Liver (tissue), 9 donors: ENCODE measurements around the gene TMEM236. TPM values are rescaled to one million over a fixed set of nuclear protein-coding genes. Genes with fewer than 3 reads are reported as not detected.
A peak's percentile ranks its signal among the peaks of the same experiment; 100 is the strongest.

Experiments
- DNase-seq: peaks from one replicate; pipeline ENCODE4 v3.0.0-alpha.2; 2017; ENCODE audit warnings: low spot score
- H3K27ac ChIP-seq, 2 donors: one replicate each; pipeline ENCODE4 v1.7.0; 2013; ENCODE audit warnings: inconsistent platforms in 2 of 2, low read length in 2 of 2, control low read depth in 1 of 2, low read depth in 1 of 2, mild to moderate bottlenecking in 1 of 2
- H3K27me3 ChIP-seq, 4 donors: one replicate each; pipeline versions ENCODE4 v1.6.1 to v1.7.0; 2013; ENCODE audit warnings: low read length in 3 of 4, inconsistent platforms in 1 of 4, mild to moderate bottlenecking in 1 of 4, moderate library complexity in 1 of 4; ENCODE audit not compliant: control insufficient read depth in 4 of 4, insufficient read depth in 4 of 4
- H3K36me3 ChIP-seq, 4 donors: one replicate each; pipeline versions ENCODE4 v1.6.1 to v1.7.0; 2013; ENCODE audit warnings: low read length in 3 of 4, mild to moderate bottlenecking in 3 of 4, low read depth in 1 of 4, moderate library complexity in 1 of 4; ENCODE audit not compliant: control insufficient read depth in 4 of 4, insufficient read depth in 3 of 4
- H3K4me1 ChIP-seq, 4 donors: one replicate each; pipeline versions ENCODE4 v1.6.1 to v1.7.0; 2013; ENCODE audit warnings: low read length in 3 of 4, mild to moderate bottlenecking in 3 of 4, moderate library complexity in 1 of 4; ENCODE audit not compliant: control insufficient read depth in 4 of 4, insufficient read depth in 4 of 4
- H3K4me3 ChIP-seq, 3 donors: one replicate each; pipeline versions ENCODE4 v1.6.1 to v1.7.0; 2013; ENCODE audit warnings: low read length in 3 of 3, control low read depth in 1 of 3, low read depth in 1 of 3, mild to moderate bottlenecking in 1 of 3
- H3K9ac ChIP-seq, 2 donors: one replicate each; pipeline ENCODE4 v1.7.0; 2013; ENCODE audit warnings: low read length in 2 of 2, mild to moderate bottlenecking in 2 of 2, moderate library complexity in 2 of 2, control low read depth in 1 of 2, low read depth in 1 of 2
- H3K9me3 ChIP-seq, 4 donors: one replicate each; pipeline versions ENCODE4 v1.6.1 to v1.7.0; 2013; ENCODE audit warnings: low read length in 3 of 4; ENCODE audit not compliant: control insufficient read depth in 4 of 4
- FOXA2 ChIP-seq: IDR thresholded peaks from 2 replicates; pipeline ENCODE4 v1.6.1; 2016; ENCODE audit warnings: antibody characterized with exemption
- GABPA ChIP-seq, 2 donors: IDR thresholded peaks in 1 of 2; conservative IDR thresholded peaks in 1 of 2; 2 replicates each; pipeline ENCODE4 v1.6.1; 2016; ENCODE audit warnings: antibody characterized with exemption in 2 of 2, mild to moderate bottlenecking in 1 of 2, moderate library complexity in 1 of 2
- HNF4A ChIP-seq, 2 donors: conservative IDR thresholded peaks; 2 replicates each; pipeline ENCODE4 v1.6.1; 2016; ENCODE audit warnings: antibody characterized with exemption in 2 of 2, mild to moderate bottlenecking in 2 of 2
- HNF4G ChIP-seq: IDR thresholded peaks from 2 replicates; pipeline ENCODE4 v1.6.1; 2016; ENCODE audit warnings: antibody characterized with exemption
- JUND ChIP-seq, 2 donors: IDR thresholded peaks; 2 replicates each; pipeline ENCODE4 v1.6.1; 2016; ENCODE audit warnings: antibody characterized with exemption in 2 of 2
- NR2F2 ChIP-seq: IDR thresholded peaks from 2 replicates; pipeline ENCODE4 v1.6.1; 2016; ENCODE audit warnings: antibody characterized with exemption
- RAD21 ChIP-seq, 2 donors: IDR thresholded peaks; 2 replicates each; pipeline ENCODE4 v1.6.1; 2016; ENCODE audit warnings: antibody characterized with exemption in 2 of 2, mild to moderate bottlenecking in 2 of 2
- RXRA ChIP-seq, 2 donors: IDR thresholded peaks; 2 replicates each; pipeline ENCODE4 v1.6.1; 2017 to 2018; ENCODE audit warnings: antibody characterized with exemption in 2 of 2, mild to moderate bottlenecking in 1 of 2
- SP1 ChIP-seq: IDR thresholded peaks from 2 replicates; pipeline ENCODE4 v1.6.1; 2018; ENCODE audit warnings: antibody characterized with exemption, mild to moderate bottlenecking
- TAF1 ChIP-seq: conservative IDR thresholded peaks from 2 replicates; pipeline ENCODE4 v1.6.1; 2016; ENCODE audit warnings: antibody characterized with exemption, mild to moderate bottlenecking
- whole genome bisulfite sequencing: extraction: QIAGEN DNeasy Blood & Tissue Kit; methylation state at CpG from one replicate; pipeline ENCODE4 v1.1.7; 2013; 5-methylcytosine and 5-hydroxymethylcytosine counted together
- polyA plus RNA-seq, 2 donors: library from polyadenylated mRNA; stranded (reverse) in 1 of 2; unstranded in 1 of 2; fragments of 200-250 nt in 1 of 2; fragments of >200 nt in 1 of 2; fragmentation: Nextera tagmentation in 1 of 2; extraction: Ambion mirVana in 1 of 2; gene quantifications; one replicate each; pipeline versions ENCODE4 v1.2.1 to v1.2.3, GENCODE V29; 2013 to 2015
- total RNA-seq, 2 donors: library from RNA; depleted of rRNA; stranded (reverse); fragments of >200 nt; gene quantifications; one replicate each; pipeline ENCODE4 v1.2.3, GENCODE V29; 2014
- TF ChIP-seq, protein P1 (sequence below): fragments of 150-350 bp; IDR thresholded peaks from 2 replicates; pipeline ENCODE4 v1.5.1; 2017; ENCODE audit warnings: improper control_type of control experiment, low read depth, low read length; ENCODE audit not compliant: missing input control
- TF ChIP-seq, protein P2 (sequence below): IDR thresholded peaks from 2 replicates; pipeline ENCODE4 v1.6.1; 2016; ENCODE audit warnings: antibody characterized with exemption, mild to moderate bottlenecking
- TF ChIP-seq, protein P3 (sequence below): IDR thresholded peaks from 2 replicates; pipeline ENCODE4 v1.6.1; 2016; ENCODE audit warnings: antibody characterized with exemption
- donor health status: healthy.
- donor health status: healthy.
- donor health status: healthy.
- donor health status: healthy.
- donor health status: healthy.

TMEM236 gene
- total and polyA plus RNA-seq, 4 donors: 0.07 to 0.28 (median 0.12) TPM

DNA sequence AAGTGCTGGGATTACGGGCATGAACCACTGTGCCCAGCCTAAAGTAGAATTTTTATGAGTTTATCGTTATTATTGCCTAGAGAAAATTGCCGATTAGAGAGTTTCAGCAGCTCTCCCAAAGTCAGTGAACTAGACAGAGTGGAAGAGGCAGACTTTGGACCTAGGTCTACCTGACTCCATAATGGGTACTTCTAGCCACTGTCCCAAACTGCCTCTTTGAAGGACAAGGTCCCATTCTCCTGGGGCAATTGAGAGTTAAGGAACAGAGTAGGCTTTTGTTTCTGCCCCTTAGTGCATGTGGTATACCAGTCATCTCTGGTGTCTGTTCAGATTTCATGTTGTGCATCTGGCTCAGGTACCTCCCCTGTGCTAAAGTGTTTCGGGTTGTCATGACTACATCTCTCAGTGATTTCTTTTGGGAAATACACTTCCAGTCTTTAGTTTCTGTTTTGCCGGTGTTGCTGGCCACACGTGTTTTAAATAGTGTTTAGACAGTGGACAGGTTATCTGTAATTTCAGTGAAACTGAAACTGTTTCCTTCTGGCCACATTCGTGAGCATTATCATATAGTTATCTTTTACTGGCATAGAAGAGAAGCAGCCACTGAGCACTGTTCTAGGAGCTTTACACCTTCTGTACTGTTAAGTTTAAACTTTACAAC, 4.7 kb downstream of the TMEM236 start:
- peak overlapping the region; percentile 25 to 46 for H3K27ac ChIP-seq
- H3K36me3 ChIP-seq: no peaks in the 10 kb centered on the region
- H3K27me3 ChIP-seq: no peaks in the 10 kb centered on the region
- peaks cover 0 to 4% (median 3%) of the 10 kb centered on the region in 4 donors for H3K4me1 ChIP-seq
- WGBS: 49% methylated on average over 7 of the region's 7 CpGs
- TF ChIP-seq, protein P1, sequence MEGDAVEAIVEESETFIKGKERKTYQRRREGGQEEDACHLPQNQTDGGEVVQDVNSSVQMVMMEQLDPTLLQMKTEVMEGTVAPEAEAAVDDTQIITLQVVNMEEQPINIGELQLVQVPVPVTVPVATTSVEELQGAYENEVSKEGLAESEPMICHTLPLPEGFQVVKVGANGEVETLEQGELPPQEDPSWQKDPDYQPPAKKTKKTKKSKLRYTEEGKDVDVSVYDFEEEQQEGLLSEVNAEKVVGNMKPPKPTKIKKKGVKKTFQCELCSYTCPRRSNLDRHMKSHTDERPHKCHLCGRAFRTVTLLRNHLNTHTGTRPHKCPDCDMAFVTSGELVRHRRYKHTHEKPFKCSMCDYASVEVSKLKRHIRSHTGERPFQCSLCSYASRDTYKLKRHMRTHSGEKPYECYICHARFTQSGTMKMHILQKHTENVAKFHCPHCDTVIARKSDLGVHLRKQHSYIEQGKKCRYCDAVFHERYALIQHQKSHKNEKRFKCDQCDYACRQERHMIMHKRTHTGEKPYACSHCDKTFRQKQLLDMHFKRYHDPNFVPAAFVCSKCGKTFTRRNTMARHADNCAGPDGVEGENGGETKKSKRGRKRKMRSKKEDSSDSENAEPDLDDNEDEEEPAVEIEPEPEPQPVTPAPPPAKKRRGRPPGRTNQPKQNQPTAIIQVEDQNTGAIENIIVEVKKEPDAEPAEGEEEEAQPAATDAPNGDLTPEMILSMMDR: no peak
- TF ChIP-seq FOXA2 (no peak), TAF1 (no peak), JUND (IDR thresholded peaks at IDR 0.05) (no peak), HNF4A (conservative IDR thresholded peaks at IDR 0.05) (peak; percentile 28 to 39)
- TF ChIP-seq, protein P2, sequence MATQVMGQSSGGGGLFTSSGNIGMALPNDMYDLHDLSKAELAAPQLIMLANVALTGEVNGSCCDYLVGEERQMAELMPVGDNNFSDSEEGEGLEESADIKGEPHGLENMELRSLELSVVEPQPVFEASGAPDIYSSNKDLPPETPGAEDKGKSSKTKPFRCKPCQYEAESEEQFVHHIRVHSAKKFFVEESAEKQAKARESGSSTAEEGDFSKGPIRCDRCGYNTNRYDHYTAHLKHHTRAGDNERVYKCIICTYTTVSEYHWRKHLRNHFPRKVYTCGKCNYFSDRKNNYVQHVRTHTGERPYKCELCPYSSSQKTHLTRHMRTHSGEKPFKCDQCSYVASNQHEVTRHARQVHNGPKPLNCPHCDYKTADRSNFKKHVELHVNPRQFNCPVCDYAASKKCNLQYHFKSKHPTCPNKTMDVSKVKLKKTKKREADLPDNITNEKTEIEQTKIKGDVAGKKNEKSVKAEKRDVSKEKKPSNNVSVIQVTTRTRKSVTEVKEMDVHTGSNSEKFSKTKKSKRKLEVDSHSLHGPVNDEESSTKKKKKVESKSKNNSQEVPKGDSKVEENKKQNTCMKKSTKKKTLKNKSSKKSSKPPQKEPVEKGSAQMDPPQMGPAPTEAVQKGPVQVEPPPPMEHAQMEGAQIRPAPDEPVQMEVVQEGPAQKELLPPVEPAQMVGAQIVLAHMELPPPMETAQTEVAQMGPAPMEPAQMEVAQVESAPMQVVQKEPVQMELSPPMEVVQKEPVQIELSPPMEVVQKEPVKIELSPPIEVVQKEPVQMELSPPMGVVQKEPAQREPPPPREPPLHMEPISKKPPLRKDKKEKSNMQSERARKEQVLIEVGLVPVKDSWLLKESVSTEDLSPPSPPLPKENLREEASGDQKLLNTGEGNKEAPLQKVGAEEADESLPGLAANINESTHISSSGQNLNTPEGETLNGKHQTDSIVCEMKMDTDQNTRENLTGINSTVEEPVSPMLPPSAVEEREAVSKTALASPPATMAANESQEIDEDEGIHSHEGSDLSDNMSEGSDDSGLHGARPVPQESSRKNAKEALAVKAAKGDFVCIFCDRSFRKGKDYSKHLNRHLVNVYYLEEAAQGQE: no peak
- H3K4me3 ChIP-seq: peak overlapping the region in 2 of 3 donors; percentile 2 to 12
- no peak overlapping the region for H3K9ac ChIP-seq
- H3K9me3 ChIP-seq: no peaks in the 10 kb centered on the region
- no peak for DNase-seq

DNA sequence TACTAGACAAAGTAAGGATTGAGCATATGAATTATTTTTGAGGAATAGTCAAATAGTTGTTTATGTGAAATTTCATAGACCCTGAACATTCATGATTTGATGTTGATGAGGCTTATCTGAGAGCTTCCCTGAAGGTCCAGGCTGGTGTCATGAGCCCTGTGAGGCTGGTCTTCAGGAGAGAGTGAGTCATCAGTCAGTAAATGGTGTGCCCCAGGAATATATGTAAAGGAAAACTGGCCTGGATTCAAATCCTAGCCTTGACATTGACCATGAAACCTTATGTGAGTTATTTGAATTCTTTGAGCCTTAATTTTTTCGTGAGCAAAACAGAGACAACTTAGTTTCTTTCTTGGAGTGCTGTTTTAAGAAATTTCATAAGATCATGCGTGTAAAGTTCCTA, 6.2 kb downstream of the TMEM236 start:
- no peak for DNase-seq
- Histone ChIP-seq H3K4me3 (no peak overlapping the region), H3K27me3 (no peaks in the 10 kb centered on the region), H3K36me3 (no peaks in the 10 kb centered on the region), H3K27ac (no peak overlapping the region), H3K9me3 (no peaks in the 10 kb centered on the region), H3K4me1 (peaks cover 2 to 4% (median 3%) of the 10 kb centered on the region in 4 donors), H3K9ac (no peak overlapping the region)
- 82% methylated on average over 2 of the region's 2 CpGs for WGBS
- no peak for TF ChIP-seq GABPA (IDR thresholded peaks at IDR 0.05 in 1 of 2, conservative IDR thresholded peaks at IDR 0.05 in 1 of 2)
- TF ChIP-seq, protein P3, sequence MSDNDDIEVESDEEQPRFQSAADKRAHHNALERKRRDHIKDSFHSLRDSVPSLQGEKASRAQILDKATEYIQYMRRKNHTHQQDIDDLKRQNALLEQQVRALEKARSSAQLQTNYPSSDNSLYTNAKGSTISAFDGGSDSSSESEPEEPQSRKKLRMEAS: no peak
- TF ChIP-seq HNF4A (conservative IDR thresholded peaks at IDR 0.05): no peak
- no peak for TF ChIP-seq HNF4G
- TF ChIP-seq NR2F2: no peak
- TF ChIP-seq RAD21 (IDR thresholded peaks at IDR 0.05): no peak

DNA sequence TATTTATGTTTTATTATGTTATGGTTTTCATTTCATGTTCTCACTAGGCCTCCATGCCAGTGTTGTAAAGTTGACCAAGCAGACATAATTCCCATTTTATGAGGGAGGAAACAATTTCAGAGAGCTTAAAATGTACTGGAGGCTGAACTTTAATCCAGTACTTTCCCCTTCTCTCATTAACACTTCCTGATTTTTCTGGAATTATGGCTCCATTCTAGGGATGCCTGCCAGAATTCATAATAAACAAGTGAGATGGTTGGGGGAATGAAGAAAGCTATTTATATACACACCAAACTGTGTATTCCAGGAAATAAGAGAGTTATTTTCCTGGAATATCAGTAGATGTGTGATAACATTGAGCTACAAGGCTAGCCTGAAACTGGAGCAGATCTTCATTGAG, 6.9 kb downstream of the TMEM236 start:
- no peak for DNase-seq
- H3K36me3 ChIP-seq: no peaks in the 10 kb centered on the region
- H3K27me3 ChIP-seq: no peaks in the 10 kb centered on the region
- H3K9me3 ChIP-seq: no peaks in the 10 kb centered on the region
- H3K4me3 ChIP-seq: no peak overlapping the region
- no peak overlapping the region for H3K27ac ChIP-seq
- H3K9ac ChIP-seq: no peak overlapping the region
- peaks cover 2 to 4% (median 3%) of the 10 kb centered on the region in 4 donors for H3K4me1 ChIP-seq
- TF ChIP-seq NR2F2 (peak; percentile 13), HNF4G (no peak), RXRA (IDR thresholded peaks at IDR 0.05) (no peak), SP1 (no peak), TAF1 (no peak)
